Stomach (tissue), 9 donors: ENCODE results near the gene PRDX6. TPM values are rescaled to one million over a fixed set of nuclear protein-coding genes. Genes with fewer than 3 reads are reported as not detected.

Experiments used
- DNase-seq, 2 donors: peaks; one replicate each; pipeline versions ENCODE4 v3.0.0 to v3.0.0-alpha.2; 2013 to 2019
- H3K27ac ChIP-seq, 5 donors: fragments of 200-600 bp in 4 of 5; sonication (generic) in 4 of 5; one replicate each; pipeline ENCODE4 v1.5.1; 2013 to 2019; ENCODE audit warnings: mild to moderate bottlenecking in 1 of 5, moderate library complexity in 1 of 5
- H3K27me3 ChIP-seq, 3 donors: fragments of 200-600 bp; sonication (generic); one replicate each; pipeline ENCODE4 v1.5.1; 2017 to 2019; ENCODE audit warnings: mixed run types in 1 of 3
- H3K36me3 ChIP-seq, 4 donors: fragments of 200-600 bp; sonication (generic); 1 replicate in 3 of 4; 2 replicates in 1 of 4; pipeline ENCODE4 v1.5.1; 2016 to 2019
- H3K4me1 ChIP-seq, 4 donors: fragments of 200-600 bp; sonication (generic); one replicate each; pipeline ENCODE4 v1.5.1; 2016 to 2019
- H3K4me3 ChIP-seq, 4 donors: fragments of 200-600 bp; sonication (generic) in 3 of 4; one replicate each; pipeline ENCODE4 v1.5.1; 2016 to 2019; ENCODE audit warnings: mild to moderate bottlenecking in 1 of 4
- H3K9me3 ChIP-seq, 4 donors: fragments of 200-600 bp; sonication (generic); one replicate each; pipeline ENCODE4 v1.5.1; 2016 to 2019
- CTCF ChIP-seq, 7 experiments: fragments of 450-650 bp in 4 of 7; fragments of 200-600 bp in 3 of 7; sonication (generic) in 3 of 7; IDR thresholded peaks; one replicate each; pipeline ENCODE4 v1.5.1; 2016 to 2019; ENCODE audit warnings: antibody characterized with exemption in 7 of 7, control low read depth in 2 of 7, mild to moderate bottlenecking in 1 of 7
- EP300 ChIP-seq: sonication (generic); formaldehyde crosslinking; IDR thresholded peaks from one replicate; pipeline ENCODE4 v1.6.1; 2017; ENCODE audit warnings: antibody characterized with exemption
- POLR2A ChIP-seq, 4 donors: fragments of 450-650 bp; IDR thresholded peaks; one replicate each; pipeline ENCODE4 v1.6.1; 2016; ENCODE audit warnings: antibody characterized with exemption in 4 of 4, control low read depth in 2 of 4, mild to moderate bottlenecking in 1 of 4, moderate library complexity in 1 of 4
- POLR2AphosphoS5 ChIP-seq, 3 donors: sonication (generic); formaldehyde crosslinking; IDR thresholded peaks; one replicate each; pipeline ENCODE4 v1.6.1; 2016; ENCODE audit warnings: antibody characterized with exemption in 3 of 3
- WGBS, 5 donors: extraction: QIAGEN DNeasy Blood & Tissue Kit in 3 of 5; methylation state at CpG; one replicate each; pipeline versions ENCODE4 v1.1.5 to v1.1.7; 2013 to 2018; 5-methylcytosine and 5-hydroxymethylcytosine counted together
- intact Hi-C: fragments of 100-400 bp; cut with DNase I; formaldehyde crosslinking; loops from one replicate; pipeline ENCODE4 v1.15.1; 2023; ENCODE audit warnings: low total_unique reads
- polyA plus RNA-seq, 3 donors: library from polyadenylated mRNA; stranded (reverse); fragments of 200-250 nt; gene quantifications; one replicate each; pipeline ENCODE4 v1.2.3, GENCODE V29; 2013
- total RNA-seq, 5 donors: library from RNA; depleted of rRNA; stranded (reverse); fragments of >200 nt; gene quantifications; one replicate each; pipeline versions ENCODE4 v1.1.0 to v1.2.3, GENCODE V29; 2014 to 2016
- donor health status: healthy with polysubstance abuse.
- donor health status: Bipolar disorder and iron deficiency.
- donor health status: healthy.

Gene PRDX6
- total and polyA plus RNA-seq, 8 donors, result 81.1 to 385 (median 172) TPM

- no peaks in the 10 kb centered on the region for H3K27me3 ChIP-seq
- no peaks in the 10 kb centered on the region for H3K9me3 ChIP-seq
- TF ChIP-seq POLR2AphosphoS5 (IDR thresholded peaks at IDR 0.05) (no peak), EP300 (no peak), POLR2A (IDR thresholded peaks at IDR 0.05) (no peak), CTCF (IDR thresholded peaks at IDR 0.05) (no peak)
- H3K4me3 ChIP-seq, result no peak overlapping the region
- intact Hi-C loops, result no loop called here
- H3K27ac ChIP-seq, result no peak overlapping the region
- no peak for DNase-seq
- WGBS, 5 donors, result 63 to 100% (median 90%) methylated on average over 1 of the region's 1 CpG
- H3K36me3 ChIP-seq, result no peaks in the 10 kb centered on the region
- peaks cover 0 to 22% (median 3%) of the 10 kb centered on the region in 4 donors for H3K4me1 ChIP-seq
These were observed 25.0 kb downstream of the PRDX6 start for GRCh38 chr1:173502104-173502503.

GRCh38 chr1:173503391-173503790 lies 26.3 kb downstream of the PRDX6 start:
- peaks cover 0 to 30% (median 3%) of the 10 kb centered on the region in 4 donors for H3K4me1 ChIP-seq
- no peaks in the 10 kb centered on the region for H3K9me3 ChIP-seq
- H3K27ac ChIP-seq, result no peak overlapping the region
- WGBS, 5 donors, result 35 to 53% (median 47%) methylated on average over 4 of the region's 4 CpGs
- DNase-seq, result peak in 1 of 2 donors; percentile 12
- no peak overlapping the region for H3K4me3 ChIP-seq
- TF ChIP-seq POLR2AphosphoS5 (IDR thresholded peaks at IDR 0.05), result no peak
- TF ChIP-seq EP300, result no peak
- no peak for TF ChIP-seq CTCF (IDR thresholded peaks at IDR 0.05)
- TF ChIP-seq POLR2A (IDR thresholded peaks at IDR 0.05), result no peak
- intact Hi-C loops, result no loop called here
- H3K36me3 ChIP-seq, result no peaks in the 10 kb centered on the region
- no peaks in the 10 kb centered on the region for H3K27me3 ChIP-seq

- H3K27me3 ChIP-seq, result no peaks in the 10 kb centered on the region
- intact Hi-C loops, result no loop called here
- H3K36me3 ChIP-seq, result no peaks in the 10 kb centered on the region
- 50 to 63% (median 60%) methylated on average over 4 of the region's 4 CpGs for WGBS, 5 donors
- no peak overlapping the region for H3K4me3 ChIP-seq
- H3K9me3 ChIP-seq, result no peaks in the 10 kb centered on the region
- H3K27ac ChIP-seq, result no peak overlapping the region
- TF ChIP-seq POLR2AphosphoS5 (IDR thresholded peaks at IDR 0.05), result no peak
- TF ChIP-seq POLR2A (IDR thresholded peaks at IDR 0.05), result no peak
- TF ChIP-seq CTCF (IDR thresholded peaks at IDR 0.05), result no peak
- TF ChIP-seq EP300, result no peak
- DNase-seq, result no peak
- H3K4me1 ChIP-seq, result peaks cover 0 to 30% (median 3%) of the 10 kb centered on the region in 4 donors
These were observed 27.1 kb downstream of the PRDX6 start for GRCh38 chr1:173504268-173504667.

GRCh38 chr1:173505391-173505790 lies 28.3 kb downstream of the PRDX6 start:
- Histone ChIP-seq H3K27me3 (no peaks in the 10 kb centered on the region), H3K36me3 (no peaks in the 10 kb centered on the region), H3K4me3 (no peak overlapping the region), H3K9me3 (no peaks in the 10 kb centered on the region), H3K4me1 (peaks cover 0 to 30% (median 3%) of the 10 kb centered on the region in 4 donors), H3K27ac (no peak overlapping the region)
- intact Hi-C loops, result no loop called here
- TF ChIP-seq CTCF (IDR thresholded peaks at IDR 0.05) (no peak), POLR2AphosphoS5 (IDR thresholded peaks at IDR 0.05) (no peak), POLR2A (IDR thresholded peaks at IDR 0.05) (no peak), EP300 (no peak)
- no peak for DNase-seq
